Loucy (cell line): ENCODE measurements around the gene KLHL25.

Experiments used
- EZH2phosphoT487 ChIP-seq: fragments of 200-600 bp; IDR thresholded peaks from 2 replicates; pipeline ENCODE4 v1.6.1; 2018; ENCODE audit warnings: antibody characterized with exemption, mild to moderate bottlenecking, moderate library complexity, borderline replicate concordance
- TF ChIP-seq, protein P1 (sequence below): fragments of 200-600 bp; sonication (generic); conservative IDR thresholded peaks from 2 replicates; pipeline ENCODE4 v1.5.1; 2014; ENCODE audit warnings: mild to moderate bottlenecking, antibody characterized with exemption, low read length

DNA sequence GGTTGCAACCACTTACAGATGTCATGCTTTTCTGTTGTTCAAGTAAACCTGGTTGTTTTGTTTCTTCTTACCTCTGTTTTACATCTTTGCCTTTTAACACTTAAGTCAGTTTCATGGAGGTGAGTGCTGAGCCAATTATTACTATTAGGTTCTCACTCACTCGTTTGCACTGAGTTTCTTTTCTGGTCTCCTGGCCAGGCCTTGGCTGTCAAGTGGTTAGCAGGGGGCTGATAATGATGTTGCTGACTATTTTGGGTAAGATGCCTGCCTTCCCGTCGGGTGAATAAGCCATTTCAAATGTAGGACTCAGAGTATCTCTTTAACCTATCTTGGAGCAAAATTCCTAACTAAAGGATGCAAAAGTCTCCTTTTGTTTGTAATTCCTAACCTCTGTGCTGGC, 78.5 kb downstream of the KLHL25 start:
- TF ChIP-seq, protein P1, sequence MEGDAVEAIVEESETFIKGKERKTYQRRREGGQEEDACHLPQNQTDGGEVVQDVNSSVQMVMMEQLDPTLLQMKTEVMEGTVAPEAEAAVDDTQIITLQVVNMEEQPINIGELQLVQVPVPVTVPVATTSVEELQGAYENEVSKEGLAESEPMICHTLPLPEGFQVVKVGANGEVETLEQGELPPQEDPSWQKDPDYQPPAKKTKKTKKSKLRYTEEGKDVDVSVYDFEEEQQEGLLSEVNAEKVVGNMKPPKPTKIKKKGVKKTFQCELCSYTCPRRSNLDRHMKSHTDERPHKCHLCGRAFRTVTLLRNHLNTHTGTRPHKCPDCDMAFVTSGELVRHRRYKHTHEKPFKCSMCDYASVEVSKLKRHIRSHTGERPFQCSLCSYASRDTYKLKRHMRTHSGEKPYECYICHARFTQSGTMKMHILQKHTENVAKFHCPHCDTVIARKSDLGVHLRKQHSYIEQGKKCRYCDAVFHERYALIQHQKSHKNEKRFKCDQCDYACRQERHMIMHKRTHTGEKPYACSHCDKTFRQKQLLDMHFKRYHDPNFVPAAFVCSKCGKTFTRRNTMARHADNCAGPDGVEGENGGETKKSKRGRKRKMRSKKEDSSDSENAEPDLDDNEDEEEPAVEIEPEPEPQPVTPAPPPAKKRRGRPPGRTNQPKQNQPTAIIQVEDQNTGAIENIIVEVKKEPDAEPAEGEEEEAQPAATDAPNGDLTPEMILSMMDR = no peak
- TF ChIP-seq EZH2phosphoT487 = no peak
